ENCODE results near the gene PPIH.

Gene PPIH

GRCh38 chr1:42657201-42657600 lies 1.0 kb upstream of the PPIH start:
- TF ChIP-seq HDGF (IDR thresholded peaks at IDR 0.05; ENCODE audit: borderline replicate concordance) (no peak), ZNF384 (IDR thresholded peaks at IDR 0.05) (no peak), FOXM1 (IDR thresholded peaks at IDR 0.05; ENCODE audit: borderline replicate concordance) (no peak), SUZ12 (IDR thresholded peaks at IDR 0.05) (no peak), CTBP1 (IDR thresholded peaks at IDR 0.05; ENCODE audit: borderline replicate concordance) (no peak), BHLHE40 (IDR thresholded peaks at IDR 0.05; ENCODE audit: borderline replicate concordance) (no peak), L3MBTL2 (conservative IDR thresholded peaks at IDR 0.05) (no peak), SP1 (IDR thresholded peaks at IDR 0.05) (no peak), TARDBP (IDR thresholded peaks at IDR 0.05) (no peak), NFRKB (IDR thresholded peaks at IDR 0.05) (no peak), ELF4 (IDR thresholded peaks at IDR 0.05) (no peak), FOXA1 (IDR thresholded peaks at IDR 0.05) (no peak)
- ChIA-PET POLR2A (interaction anchor here (1.3 to 2.8 kb wide), 5 partner anchors 15 to 73 kb away, joined by 3 to 32 read pairs (median 12); partner anchors contain the start of gene YBX1), CTCF (no interaction called here)
- no peak for DNase-seq (ENCODE audit: extremely low spot score)

GRCh38 chr1:42658877-42659337 lies 684 bp downstream of the PPIH start:
- CTCF ChIA-PET = no interaction called here
- TF ChIP-seq SP1 (IDR thresholded peaks at IDR 0.05) (no peak), LEF1 (IDR thresholded peaks at IDR 0.05; ENCODE audit: borderline replicate concordance) (no peak), NFRKB (IDR thresholded peaks at IDR 0.05) (no peak), TARDBP (IDR thresholded peaks at IDR 0.05) (no peak), CTBP1 (IDR thresholded peaks at IDR 0.05; ENCODE audit: borderline replicate concordance) (no peak), ZNF384 (IDR thresholded peaks at IDR 0.05) (no peak), HDGF (IDR thresholded peaks at IDR 0.05; ENCODE audit: borderline replicate concordance) (no peak), ARNT (IDR thresholded peaks at IDR 0.05) (no peak), FOXM1 (IDR thresholded peaks at IDR 0.05; ENCODE audit: borderline replicate concordance) (no peak), L3MBTL2 (conservative IDR thresholded peaks at IDR 0.05) (no peak), ELF4 (IDR thresholded peaks at IDR 0.05) (no peak), BHLHE40 (IDR thresholded peaks at IDR 0.05; ENCODE audit: borderline replicate concordance) (no peak), PKNOX1 (IDR thresholded peaks at IDR 0.05) (no peak), FOXA1 (IDR thresholded peaks at IDR 0.05) (no peak), SUZ12 (IDR thresholded peaks at IDR 0.05) (no peak), FOXK2 (IDR thresholded peaks at IDR 0.05) (no peak)
- POLR2A ChIA-PET = interaction anchor here (1.1 to 2.8 kb wide), 7 partner anchors 13 to 40 kb away, joined by 3 to 32 read pairs (median 10); partner anchors contain the start of gene YBX1
- peak; percentile 30 for DNase-seq (ENCODE audit: extremely low spot score)

GRCh38 chr1:42660907-42661500 lies 2.8 kb downstream of the PPIH start:
- CTCF ChIA-PET = no interaction called here
- TF ChIP-seq ELF4 (IDR thresholded peaks at IDR 0.05) = no peak
- DNase-seq (ENCODE audit: extremely low spot score) = no peak
- POLR2A ChIA-PET = interaction anchor here (2.0 kb wide), 1 partner anchor 22 kb away, joined by 5 read pairs; the partner anchor contains the start of gene YBX1

- no peak for TF ChIP-seq SP1 (IDR thresholded peaks at IDR 0.05)
- TF ChIP-seq ELF4 (IDR thresholded peaks at IDR 0.05) = no peak
- no peak for TF ChIP-seq BHLHE40 (IDR thresholded peaks at IDR 0.05; ENCODE audit: borderline replicate concordance)
- TF ChIP-seq HDGF (IDR thresholded peaks at IDR 0.05; ENCODE audit: borderline replicate concordance) = no peak
- TF ChIP-seq FOXA1 (IDR thresholded peaks at IDR 0.05) = no peak
- no peak for TF ChIP-seq CTBP1 (IDR thresholded peaks at IDR 0.05; ENCODE audit: borderline replicate concordance)
- TF ChIP-seq PKNOX1 (IDR thresholded peaks at IDR 0.05) = no peak
- no peak for TF ChIP-seq SUZ12 (IDR thresholded peaks at IDR 0.05)
- no peak for DNase-seq (ENCODE audit: extremely low spot score)
- CTCF ChIA-PET = no interaction called here
- POLR2A ChIA-PET = interaction anchor here (1.3 to 1.7 kb wide), 2 partner anchors 10 to 12 kb away, joined by 5 to 7 read pairs; partner anchors contain the start of gene YBX1
These were observed 11.7 kb downstream of the PPIH start for GRCh38 chr1:42669936-42670335.

- no peak for TF ChIP-seq ARNT (IDR thresholded peaks at IDR 0.05)
- no peak for TF ChIP-seq SUZ12 (IDR thresholded peaks at IDR 0.05)
- TF ChIP-seq PKNOX1 (IDR thresholded peaks at IDR 0.05) = no peak
- no peak for TF ChIP-seq TARDBP (IDR thresholded peaks at IDR 0.05)
- TF ChIP-seq FOXM1 (IDR thresholded peaks at IDR 0.05; ENCODE audit: borderline replicate concordance) = no peak
- TF ChIP-seq ZNF384 (IDR thresholded peaks at IDR 0.05) = no peak
- TF ChIP-seq CTBP1 (IDR thresholded peaks at IDR 0.05; ENCODE audit: borderline replicate concordance) = no peak
- TF ChIP-seq HDGF (IDR thresholded peaks at IDR 0.05; ENCODE audit: borderline replicate concordance) = no peak
- POLR2A ChIA-PET = interaction anchor here (1.0 to 2.6 kb wide), 4 partner anchors 10 to 12 kb away, joined by 4 to 15 read pairs (median 6); partner anchors contain the start of genes PPIH and YBX1
- CTCF ChIA-PET = no interaction called here
- DNase-seq (ENCODE audit: extremely low spot score) = no peak
These were observed 12.2 kb downstream of the PPIH start for GRCh38 chr1:42670425-42670824.

GRCh38 chr1:42674214-42674613 lies 16.0 kb downstream of the PPIH start:
- CTCF ChIA-PET = no interaction called here
- DNase-seq (ENCODE audit: extremely low spot score) = no peak
- TF ChIP-seq FOXK2 (IDR thresholded peaks at IDR 0.05) (no peak), TARDBP (IDR thresholded peaks at IDR 0.05) (no peak), CTBP1 (IDR thresholded peaks at IDR 0.05; ENCODE audit: borderline replicate concordance) (no peak)
- POLR2A ChIA-PET = interaction anchor here (1.3 kb wide), 2 partner anchors 8 to 16 kb away, joined by 4 read pairs; partner anchors contain the start of genes PPIH and YBX1
